Chondrocyte (in vitro differentiated cells): Measurements from ENCODE around the gene DNAH9. TPM values are rescaled to one million over a fixed set of nuclear protein-coding genes. Genes with fewer than 3 reads are reported as not detected.

Experiments used
- DNase-seq: peaks from one replicate; pipeline ENCODE4 v3.0.0; 2021; ENCODE audit warnings: mixed read lengths, low spot score
- H3K27ac Mint-ChIP-seq: one replicate; pipeline ENCODE4 v1.8.0; 2021; ENCODE audit warnings: mild to moderate bottlenecking, moderate library complexity, mixed read lengths; ENCODE audit not compliant: unreplicated experiment
- H3K27me3 Mint-ChIP-seq: 2 replicates; pipeline ENCODE4 v1.8.0; 2021; ENCODE audit warnings: low read depth, mixed read lengths
- H3K36me3 Mint-ChIP-seq: 2 replicates; pipeline ENCODE4 v1.8.0; 2021; ENCODE audit warnings: low read depth, mixed read lengths
- H3K4me1 Mint-ChIP-seq: 2 replicates; pipeline ENCODE4 v1.8.0; 2021; ENCODE audit warnings: low read depth, mild to moderate bottlenecking, mixed read lengths
- H3K4me3 Mint-ChIP-seq: one replicate; pipeline ENCODE4 v1.8.0; 2021; ENCODE audit warnings: mild to moderate bottlenecking, moderate library complexity, mixed read lengths; ENCODE audit not compliant: unreplicated experiment
- H3K9me3 Mint-ChIP-seq: 2 replicates; pipeline ENCODE4 v1.8.0; 2021; ENCODE audit warnings: low read depth, mixed read lengths
- CTCF ChIP-seq: fragments of 200-600 bp; sonication (generic); IDR thresholded peaks from 2 replicates; pipeline ENCODE4 v1.5.0; 2021; ENCODE audit warnings: antibody characterized with exemption, mild to moderate bottlenecking, moderate library complexity
- total RNA-seq: library from RNA; stranded (reverse); gene quantifications from 3 replicates; pipeline ENCODE4 v1.2.1, GENCODE V29; 2021

Gene DNAH9
- total RNA-seq, 1 donor from 2014 or later, result 0.37 TPM

GRCh38 chr17:11719856-11720255 lies 121.6 kb downstream of the DNAH9 start:
- Mint-ChIP-seq H3K4me3 (no peak overlapping the region), H3K4me1 (no peaks in the 10 kb centered on the region), H3K9me3 (peaks cover 6% of the 10 kb centered on the region), H3K27ac (no peak overlapping the region), H3K27me3 (no peaks in the 10 kb centered on the region), H3K36me3 (no peaks in the 10 kb centered on the region)
- no peak for DNase-seq
- no peak for TF ChIP-seq CTCF

GRCh38 chr17:11720816-11721215 lies 122.5 kb downstream of the DNAH9 start:
- H3K27me3 Mint-ChIP-seq, result no peaks in the 10 kb centered on the region

GRCh38 chr17:11730747-11731146 lies 132.5 kb downstream of the DNAH9 start:
- Mint-ChIP-seq H3K9me3 (peaks cover 12% of the 10 kb centered on the region), H3K36me3 (no peaks in the 10 kb centered on the region), H3K27ac (no peak overlapping the region), H3K27me3 (no peaks in the 10 kb centered on the region), H3K4me1 (no peaks in the 10 kb centered on the region), H3K4me3 (no peak overlapping the region)
- DNase-seq, result no peak
- TF ChIP-seq CTCF, result no peak

More at GRCh38 chr17:11720816-11721215, 122.5 kb downstream of the DNAH9 start:
- H3K4me3 Mint-ChIP-seq, result no peak overlapping the region
- no peaks in the 10 kb centered on the region for H3K4me1 Mint-ChIP-seq
- H3K36me3 Mint-ChIP-seq, result no peaks in the 10 kb centered on the region
- TF ChIP-seq CTCF, result no peak
- peaks cover 8% of the 10 kb centered on the region for H3K9me3 Mint-ChIP-seq
- no peak for DNase-seq
- no peak overlapping the region for H3K27ac Mint-ChIP-seq

GRCh38 chr17:11736613-11737312 lies 138.5 kb downstream of the DNAH9 start:
- H3K9me3 Mint-ChIP-seq, result peaks cover 4% of the 10 kb centered on the region
- no peak overlapping the region for H3K27ac Mint-ChIP-seq

GRCh38 chr17:11737313-11737679 lies 139.0 kb downstream of the DNAH9 start:
- no peak for TF ChIP-seq CTCF
- Mint-ChIP-seq H3K27me3 (no peaks in the 10 kb centered on the region), H3K36me3 (no peaks in the 10 kb centered on the region), H3K4me3 (no peak overlapping the region), H3K4me1 (no peaks in the 10 kb centered on the region), H3K9me3 (peaks cover 2% of the 10 kb centered on the region), H3K27ac (no peak overlapping the region)
- DNase-seq, result no peak

More at GRCh38 chr17:11736613-11737312, 138.5 kb downstream of the DNAH9 start:
- DNase-seq, result no peak
- Mint-ChIP-seq H3K36me3 (no peaks in the 10 kb centered on the region), H3K4me3 (no peak overlapping the region), H3K4me1 (no peaks in the 10 kb centered on the region), H3K27me3 (no peaks in the 10 kb centered on the region)
- no peak for TF ChIP-seq CTCF
